CD14-positive monocyte (primary cell): ENCODE data around the gene LRRC73. TPM values are rescaled to one million over a fixed set of nuclear protein-coding genes. Genes with fewer than 3 reads are reported as not detected.
"Not testable (repeated sequence)": the region's sequence is repeated elsewhere in the genome, so short reads cannot be mapped to it uniquely, and the experiment has no call there.

Experiments used
- DNase-seq, 3 donors: peaks; one replicate each; pipeline ENCODE4 v3.0.0-alpha.2; 2011 to 2022
- H2AFZ ChIP-seq: 2 replicates; pipeline ENCODE4 v1.6.0; 2012; ENCODE audit warnings: mild to moderate bottlenecking, low read depth, low read length, inconsistent platforms; ENCODE audit not compliant: insufficient read depth, poor library complexity, severe bottlenecking
- H3K27ac ChIP-seq, 2 donors: 1 replicate in 1 of 2; 2 replicates in 1 of 2; pipeline ENCODE4 v1.5.1; 2012 to 2013; ENCODE audit warnings: low read length in 2 of 2, control low read depth in 1 of 2, inconsistent platforms in 1 of 2, low read depth in 1 of 2, mild to moderate bottlenecking in 1 of 2
- H3K27me3 ChIP-seq, 2 donors: one replicate each; pipeline versions ENCODE4 v1.6.0 to v1.6.1; 2011 to 2013; ENCODE audit warnings: low read length in 2 of 2; ENCODE audit not compliant: control insufficient read depth in 2 of 2, insufficient read depth in 2 of 2
- H3K36me3 ChIP-seq, 2 donors: replicated peaks in 1 of 2; 1 replicate in 1 of 2; 2 replicates in 1 of 2; pipeline versions ENCODE4 v1.5.1 to v1.6.1; 2012 to 2013; ENCODE audit warnings: low read length in 2 of 2, control low read depth in 1 of 2, inconsistent platforms in 1 of 2, mild to moderate bottlenecking in 1 of 2; ENCODE audit not compliant: insufficient read depth in 2 of 2, control insufficient read depth in 1 of 2
- H3K4me1 ChIP-seq, 2 donors: 1 replicate in 1 of 2; 2 replicates in 1 of 2; pipeline versions ENCODE4 v1.5.1 to v1.6.1; 2012 to 2013; ENCODE audit warnings: low read length in 2 of 2, control low read depth in 1 of 2, inconsistent platforms in 1 of 2, mild to moderate bottlenecking in 1 of 2, moderate library complexity in 1 of 2; ENCODE audit not compliant: insufficient read depth in 2 of 2, control insufficient read depth in 1 of 2
- H3K4me2 ChIP-seq: replicated peaks from 2 replicates; pipeline ENCODE3; 2012; ENCODE audit warnings: low read length, moderate library complexity, mild to moderate bottlenecking; ENCODE audit not compliant: poor library complexity, severe bottlenecking; ENCODE audit errors: extremely low read depth
- H3K4me3 ChIP-seq, 3 experiments: fragments of 200-600 bp in 1 of 3; sonication (generic) in 1 of 3; replicated peaks in 1 of 3; 1 replicate in 2 of 3; 2 replicates in 1 of 3; pipeline ENCODE4 v1.5.1; 2011 to 2013; ENCODE audit warnings: low read length in 3 of 3, mild to moderate bottlenecking in 3 of 3, control low read depth in 2 of 3, low read depth in 2 of 3, inconsistent platforms in 1 of 3, moderate library complexity in 1 of 3
- H3K79me2 ChIP-seq: 2 replicates; pipeline ENCODE4 v1.6.0; 2012; ENCODE audit warnings: mild to moderate bottlenecking, control low read depth, inconsistent platforms, low read length, moderate library complexity; ENCODE audit not compliant: insufficient read depth
- H3K9ac ChIP-seq: 2 replicates; pipeline ENCODE4 v1.6.0; 2017; ENCODE audit warnings: low read length, mild to moderate bottlenecking; ENCODE audit not compliant: insufficient read depth, poor library complexity, severe bottlenecking
- H3K9me3 ChIP-seq, 2 donors: replicated peaks in 1 of 2; 1 replicate in 1 of 2; 2 replicates in 1 of 2; pipeline versions ENCODE4 v1.5.1 to v1.6.1; 2012 to 2013; ENCODE audit warnings: low read length in 2 of 2, control low read depth in 1 of 2; ENCODE audit not compliant: control insufficient read depth in 1 of 2, insufficient read depth in 1 of 2
- H4K20me1 ChIP-seq: 2 replicates; pipeline ENCODE4 v1.6.0; 2012; ENCODE audit warnings: mild to moderate bottlenecking, low read length, control low read depth, moderate library complexity; ENCODE audit not compliant: insufficient read depth
- H3K27ac Mint-ChIP-seq, 7 donors: one replicate each; pipeline ENCODE4 v1.8.0; 2020; ENCODE audit warnings: mild to moderate bottlenecking in 7 of 7, mixed read lengths in 7 of 7, moderate library complexity in 6 of 7, inconsistent platforms in 2 of 7
- H3K27me3 Mint-ChIP-seq, 3 donors: one replicate each; pipeline ENCODE4 v1.8.0; 2021 to 2022; ENCODE audit warnings: low read depth in 3 of 3, mild to moderate bottlenecking in 3 of 3, mixed read lengths in 3 of 3, moderate library complexity in 3 of 3, inconsistent platforms in 1 of 3
- H3K36me3 Mint-ChIP-seq, 2 donors: one replicate each; pipeline ENCODE4 v1.8.0; 2020; ENCODE audit warnings: mixed read lengths in 2 of 2, inconsistent platforms in 1 of 2, mild to moderate bottlenecking in 1 of 2
- H3K4me1 Mint-ChIP-seq: one replicate; pipeline ENCODE4 v1.8.0; 2020; ENCODE audit warnings: mild to moderate bottlenecking, mixed read lengths
- H3K4me3 Mint-ChIP-seq, 2 donors: one replicate each; pipeline ENCODE4 v1.8.0; 2020; ENCODE audit warnings: mild to moderate bottlenecking in 2 of 2, mixed read lengths in 2 of 2, moderate library complexity in 1 of 2
- H3K9me3 Mint-ChIP-seq, 7 donors: one replicate each; pipeline ENCODE4 v1.8.0; 2020 to 2022; ENCODE audit warnings: mixed read lengths in 7 of 7, mild to moderate bottlenecking in 6 of 7, moderate library complexity in 6 of 7, inconsistent platforms in 2 of 7
- WGBS: methylation state at CpG from one replicate; pipeline ENCODE4 v1.1.5; 2013; ENCODE audit warnings: missing lambda C conversion rate; ENCODE audit not compliant: insufficient coverage; 5-methylcytosine and 5-hydroxymethylcytosine counted together
- intact Hi-C, 2 donors: fragments of 100-400 bp; cut with micrococcal nuclease; formaldehyde crosslinking; loops; one replicate each; pipeline versions ENCODE4 v1.15.0 to v1.15.1; 2023
- polyA plus RNA-seq, 3 donors: library from polyadenylated mRNA; depleted of rRNA in 1 of 3; unstranded in 2 of 3; stranded (reverse) in 1 of 3; fragments of 300-500 nt in 2 of 3; fragments of >200 nt in 1 of 3; fragmentation: Illumina TruSeq in 2 of 3; gene quantifications; 1 replicate in 2 of 3; 2 replicates in 1 of 3; pipeline ENCODE4 v1.2.3, GENCODE V29; 2012 to 2021
- TF ChIP-seq, protein P1 (sequence below): fragments of 200-600 bp; IDR thresholded peaks from one replicate; pipeline ENCODE4 v1.8.0; 2022; ENCODE audit warnings: antibody characterized with exemption, mild to moderate bottlenecking

LRRC73 gene
- polyA plus RNA-seq, 3 donors, result not detected

DNA sequence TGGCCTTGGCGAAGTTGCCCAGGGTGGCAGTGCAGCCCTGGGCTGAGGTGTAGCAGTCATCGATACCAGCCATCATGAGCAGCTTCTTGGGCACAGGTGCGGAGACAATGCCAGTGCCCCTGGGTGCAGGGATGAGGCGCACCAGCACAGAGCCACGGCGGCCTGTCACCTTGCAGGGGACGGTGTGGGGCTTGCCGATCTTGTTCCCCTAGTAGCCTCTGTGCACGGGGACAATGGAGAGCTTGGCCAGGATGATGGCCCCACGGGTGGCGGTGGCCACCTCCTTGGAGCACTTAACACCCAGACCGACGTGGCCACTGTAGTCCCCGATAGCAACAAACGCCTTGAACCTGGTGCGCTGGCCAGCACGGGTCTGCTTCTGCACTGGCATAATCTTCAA is 28.8 kb upstream of the LRRC73 start:
- H3K9ac ChIP-seq, H3K27me3 ChIP-seq, H4K20me1 ChIP-seq, H3K4me3 Mint-ChIP-seq, H3K9me3 Mint-ChIP-seq, H2AFZ ChIP-seq, DNase-seq, H3K9me3 ChIP-seq, H3K79me2 ChIP-seq, H3K4me2 ChIP-seq, H3K27ac ChIP-seq, H3K4me1 ChIP-seq, H3K4me3 ChIP-seq, H3K27me3 Mint-ChIP-seq, H3K27ac Mint-ChIP-seq, H3K4me1 Mint-ChIP-seq, intact Hi-C loops: not testable (repeated sequence)
- 100% methylated on average over 4 of the region's 17 CpGs for WGBS
- peaks cover 44 to 76% of the 10 kb centered on the region in 2 donors for H3K36me3 Mint-ChIP-seq
- H3K36me3 ChIP-seq, result peaks cover 39 to 60% of the 10 kb centered on the region in 2 donors

- Mint-ChIP-seq H3K4me1 (no peaks in the 10 kb centered on the region), H3K27ac (no peak overlapping the region)
- DNase-seq, result no peak
Observed at GRCh38 chr6:43532201-43532600, 22.1 kb upstream of the LRRC73 start.

More at GRCh38 chr6:43532201-43532600, 22.1 kb upstream of the LRRC73 start:
- no CpG with 5 or more reads among the region's 1 CpG for WGBS
- H3K4me1 ChIP-seq, result no peaks in the 10 kb centered on the region
- H4K20me1 ChIP-seq, result no peaks in the 10 kb centered on the region
- H3K27ac ChIP-seq, result no peak overlapping the region
- no peak overlapping the region for H3K4me3 ChIP-seq
- H3K9me3 Mint-ChIP-seq, result no peaks in the 10 kb centered on the region
- TF ChIP-seq, protein P1, sequence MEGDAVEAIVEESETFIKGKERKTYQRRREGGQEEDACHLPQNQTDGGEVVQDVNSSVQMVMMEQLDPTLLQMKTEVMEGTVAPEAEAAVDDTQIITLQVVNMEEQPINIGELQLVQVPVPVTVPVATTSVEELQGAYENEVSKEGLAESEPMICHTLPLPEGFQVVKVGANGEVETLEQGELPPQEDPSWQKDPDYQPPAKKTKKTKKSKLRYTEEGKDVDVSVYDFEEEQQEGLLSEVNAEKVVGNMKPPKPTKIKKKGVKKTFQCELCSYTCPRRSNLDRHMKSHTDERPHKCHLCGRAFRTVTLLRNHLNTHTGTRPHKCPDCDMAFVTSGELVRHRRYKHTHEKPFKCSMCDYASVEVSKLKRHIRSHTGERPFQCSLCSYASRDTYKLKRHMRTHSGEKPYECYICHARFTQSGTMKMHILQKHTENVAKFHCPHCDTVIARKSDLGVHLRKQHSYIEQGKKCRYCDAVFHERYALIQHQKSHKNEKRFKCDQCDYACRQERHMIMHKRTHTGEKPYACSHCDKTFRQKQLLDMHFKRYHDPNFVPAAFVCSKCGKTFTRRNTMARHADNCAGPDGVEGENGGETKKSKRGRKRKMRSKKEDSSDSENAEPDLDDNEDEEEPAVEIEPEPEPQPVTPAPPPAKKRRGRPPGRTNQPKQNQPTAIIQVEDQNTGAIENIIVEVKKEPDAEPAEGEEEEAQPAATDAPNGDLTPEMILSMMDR, result no peak
- H2AFZ ChIP-seq, result no peak overlapping the region
- H3K4me2 ChIP-seq, result no peak overlapping the region
- H3K4me3 Mint-ChIP-seq, result no peak overlapping the region
- H3K9me3 ChIP-seq, result no peaks in the 10 kb centered on the region
- peaks cover 0 to 2% (median 0%) of the 10 kb centered on the region in 3 donors for H3K27me3 Mint-ChIP-seq
- H3K79me2 ChIP-seq, result no peaks in the 10 kb centered on the region
- no peak overlapping the region for H3K9ac ChIP-seq
- H3K27me3 ChIP-seq, result no peaks in the 10 kb centered on the region
- peaks cover 45 to 71% of the 10 kb centered on the region in 2 donors for H3K36me3 ChIP-seq
- H3K36me3 Mint-ChIP-seq, result peaks cover 53 to 65% of the 10 kb centered on the region in 2 donors
- intact Hi-C loops, result no loop called here
